ENCODE data around the gene RRP1B.

DNA sequence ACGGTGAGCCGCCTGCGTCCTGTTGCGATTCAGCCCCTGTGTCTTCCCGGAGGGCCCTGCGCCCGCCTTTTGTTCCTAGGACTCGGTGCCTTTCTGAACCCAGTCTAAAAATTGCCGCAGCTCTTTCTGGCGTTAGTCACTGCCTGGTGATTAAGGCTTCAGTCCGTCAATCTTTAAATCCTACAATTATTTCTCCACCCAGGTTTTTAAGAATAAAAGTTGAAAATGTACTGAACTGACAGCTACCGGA is 43.4 kb downstream of the RRP1B start:
- TF ChIP-seq, protein P1, sequence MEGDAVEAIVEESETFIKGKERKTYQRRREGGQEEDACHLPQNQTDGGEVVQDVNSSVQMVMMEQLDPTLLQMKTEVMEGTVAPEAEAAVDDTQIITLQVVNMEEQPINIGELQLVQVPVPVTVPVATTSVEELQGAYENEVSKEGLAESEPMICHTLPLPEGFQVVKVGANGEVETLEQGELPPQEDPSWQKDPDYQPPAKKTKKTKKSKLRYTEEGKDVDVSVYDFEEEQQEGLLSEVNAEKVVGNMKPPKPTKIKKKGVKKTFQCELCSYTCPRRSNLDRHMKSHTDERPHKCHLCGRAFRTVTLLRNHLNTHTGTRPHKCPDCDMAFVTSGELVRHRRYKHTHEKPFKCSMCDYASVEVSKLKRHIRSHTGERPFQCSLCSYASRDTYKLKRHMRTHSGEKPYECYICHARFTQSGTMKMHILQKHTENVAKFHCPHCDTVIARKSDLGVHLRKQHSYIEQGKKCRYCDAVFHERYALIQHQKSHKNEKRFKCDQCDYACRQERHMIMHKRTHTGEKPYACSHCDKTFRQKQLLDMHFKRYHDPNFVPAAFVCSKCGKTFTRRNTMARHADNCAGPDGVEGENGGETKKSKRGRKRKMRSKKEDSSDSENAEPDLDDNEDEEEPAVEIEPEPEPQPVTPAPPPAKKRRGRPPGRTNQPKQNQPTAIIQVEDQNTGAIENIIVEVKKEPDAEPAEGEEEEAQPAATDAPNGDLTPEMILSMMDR (IDR thresholded peaks at IDR 0.05), result no peak
- no peak for TF ChIP-seq POLR2A (IDR thresholded peaks at IDR 0.05)
